Measurements from ENCODE around the gene ACACA. TPM values are rescaled to one million over a fixed set of nuclear protein-coding genes. Genes with fewer than 3 reads are reported as not detected.

ACACA gene
- total RNA-seq, 6 experiments from 2014 or later = 37.7 to 43.0 (median 40.7) TPM

- no peak overlapping the region for H3K27ac Mint-ChIP-seq
- no peaks in the 10 kb centered on the region for H3K27me3 Mint-ChIP-seq (ENCODE audit: insufficient read depth)
- no peaks in the 10 kb centered on the region for H3K4me1 Mint-ChIP-seq (ENCODE audit: low read depth)
- H3K4me3 Mint-ChIP-seq = no peak overlapping the region
- peaks cover 8% of the 10 kb centered on the region for H3K36me3 Mint-ChIP-seq (ENCODE audit: low read depth)
- H3K9me3 Mint-ChIP-seq = peaks cover 4% of the 10 kb centered on the region; the same call in 1 of the 2 replicates
- TF ChIP-seq CTCF (IDR thresholded peaks at IDR 0.05) = no peak
- DNase-seq = no peak
Observed at GRCh38 chr17:37342589-37342988, 64.0 kb downstream of the ACACA start.

- no peak for TF ChIP-seq CTCF (IDR thresholded peaks at IDR 0.05)
- Mint-ChIP-seq H3K4me1 (ENCODE audit: low read depth) (no peaks in the 10 kb centered on the region), H3K27ac (no peak overlapping the region), H3K36me3 (ENCODE audit: low read depth) (peaks cover 4% of the 10 kb centered on the region; the same call in 1 of the 2 replicates), H3K27me3 (ENCODE audit: insufficient read depth) (no peaks in the 10 kb centered on the region), H3K9me3 (no peaks in the 10 kb centered on the region), H3K4me3 (no peak overlapping the region)
- DNase-seq = no peak
Observed at GRCh38 chr17:37340804-37341203, 65.8 kb downstream of the ACACA start.

GRCh38 chr17:37339321-37339720, 67.3 kb downstream of the ACACA start:
- Mint-ChIP-seq H3K4me1 (ENCODE audit: low read depth) (no peaks in the 10 kb centered on the region), H3K4me3 (no peak overlapping the region), H3K27me3 (ENCODE audit: insufficient read depth) (no peaks in the 10 kb centered on the region), H3K27ac (no peak overlapping the region), H3K9me3 (no peaks in the 10 kb centered on the region), H3K36me3 (ENCODE audit: low read depth) (peaks cover 4% of the 10 kb centered on the region; the same call in 1 of the 2 replicates)
- TF ChIP-seq CTCF (IDR thresholded peaks at IDR 0.05) = no peak
- no peak for DNase-seq

DNA sequence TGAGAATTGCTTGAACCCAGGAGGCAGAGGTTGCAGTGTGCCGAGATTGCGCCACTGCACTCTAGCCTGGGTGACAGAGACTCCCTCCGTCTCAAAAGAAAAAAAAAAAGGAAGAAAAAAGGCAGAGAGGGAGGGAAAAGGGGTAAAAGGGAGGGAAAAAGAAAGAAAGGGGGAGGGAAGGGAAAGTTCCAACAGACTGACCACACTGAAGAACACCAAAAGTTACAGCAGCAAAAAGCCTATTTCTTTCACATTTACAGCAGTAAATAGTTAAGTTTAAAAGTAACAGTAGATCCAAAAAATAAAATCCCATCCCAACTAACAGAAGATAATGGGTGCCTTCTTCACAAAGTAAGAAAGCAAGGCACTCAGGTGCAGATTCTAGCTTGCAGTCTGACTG, 67.8 kb downstream of the ACACA start:
- no peak overlapping the region for H3K27ac Mint-ChIP-seq
- no peaks in the 10 kb centered on the region for H3K9me3 Mint-ChIP-seq
- H3K27me3 Mint-ChIP-seq (ENCODE audit: insufficient read depth) = no peaks in the 10 kb centered on the region

GRCh38 chr17:37327341-37328090, 79.1 kb downstream of the ACACA start:
- TF ChIP-seq CTCF (IDR thresholded peaks at IDR 0.05) = no peak
- Mint-ChIP-seq H3K4me1 (ENCODE audit: low read depth) (peaks cover 21% of the 10 kb centered on the region), H3K9me3 (no peaks in the 10 kb centered on the region), H3K4me3 (0 out of 2 replicates have a peak overlapping the region, but pooled peaks have one; percentile 14), H3K36me3 (ENCODE audit: low read depth) (no peaks in the 10 kb centered on the region; the same call in 1 of the 2 replicates), H3K27ac (peak overlapping the region; percentile 86), H3K27me3 (ENCODE audit: insufficient read depth) (no peaks in the 10 kb centered on the region; the same call in none of the 2 replicates)
- peak; percentile 86 for DNase-seq

More for the DNA sequence above, 67.8 kb downstream of the ACACA start:
- TF ChIP-seq CTCF (IDR thresholded peaks at IDR 0.05) = no peak
- Mint-ChIP-seq H3K4me3 (no peak overlapping the region), H3K4me1 (ENCODE audit: low read depth) (no peaks in the 10 kb centered on the region), H3K36me3 (ENCODE audit: low read depth) (peaks cover 4% of the 10 kb centered on the region; the same call in 1 of the 2 replicates)
- DNase-seq = no peak

All from HFFc6 (cell line).